ENCODE measurements around the gene TSPAN5.

Gene TSPAN5

DNA sequence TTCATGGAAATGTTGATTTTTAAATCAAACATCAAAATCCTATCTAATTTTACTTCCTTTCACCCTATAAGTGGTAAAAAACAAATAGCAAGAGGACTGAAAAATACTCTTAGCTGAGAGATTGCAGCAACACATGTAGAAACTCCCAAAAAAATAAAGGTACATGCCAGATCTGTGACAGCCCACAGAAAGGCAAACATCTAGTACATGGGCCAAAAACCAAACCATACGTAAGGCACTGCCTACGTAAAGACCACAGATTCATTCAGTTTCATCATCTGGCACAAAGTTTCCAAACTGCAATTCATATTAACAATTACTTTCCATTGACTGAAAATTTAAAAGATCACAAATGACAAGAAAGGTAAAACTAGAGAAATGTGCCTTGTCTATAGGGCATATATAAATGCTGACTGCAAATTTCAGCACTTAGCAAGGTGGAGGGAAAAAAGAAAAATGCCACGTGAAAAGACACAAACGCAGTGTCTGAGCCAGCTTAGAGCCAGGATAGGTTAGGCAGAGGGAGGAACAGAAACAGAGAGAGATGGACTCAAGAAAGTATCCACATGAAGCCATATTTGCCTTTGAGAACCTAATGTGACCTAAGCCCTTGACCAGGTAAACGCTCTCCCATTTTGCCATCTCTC is 88.1 kb downstream of the TSPAN5 start (continued):
- TF ChIP-seq PATZ1 (CRISPR knock-in tag; IDR thresholded peaks at IDR 0.05; ENCODE audit: borderline replicate concordance) = no peak

DNA sequence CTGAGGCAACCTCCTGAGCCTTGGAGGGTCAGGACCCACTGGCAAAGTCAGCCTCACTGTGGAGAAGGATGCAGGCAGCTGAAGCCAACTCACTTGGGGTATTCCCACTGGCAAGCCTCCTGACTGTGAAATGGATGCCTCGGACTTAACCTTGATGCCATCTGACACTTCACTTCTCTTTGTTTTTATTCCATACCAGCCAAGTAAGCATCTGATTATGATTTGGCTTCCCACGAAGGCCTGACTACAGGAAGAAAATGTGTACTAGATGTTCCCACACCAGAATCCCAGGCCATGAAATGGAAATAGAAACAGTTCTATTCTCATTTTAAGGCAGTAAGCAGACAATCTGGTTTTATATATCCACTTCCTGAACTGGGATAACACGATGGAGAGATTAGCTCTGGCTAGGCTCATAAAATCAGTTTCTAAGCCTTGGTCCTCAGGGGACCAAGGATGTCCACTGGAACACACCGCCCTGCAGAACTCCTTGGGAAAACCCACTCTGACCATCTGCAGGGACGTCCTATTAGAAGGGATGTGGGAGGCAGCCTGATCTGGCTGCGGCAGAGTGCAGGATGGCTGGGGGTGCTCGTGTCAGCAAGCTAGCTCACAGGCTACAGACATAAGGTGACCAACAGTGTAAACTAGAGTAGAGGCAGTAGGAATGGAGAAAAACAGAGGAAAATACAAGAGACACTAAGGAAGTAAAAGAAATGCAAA is 89.3 kb downstream of the TSPAN5 start:
- TF ChIP-seq CREB5 (CRISPR knock-in tag; IDR thresholded peaks at IDR 0.05; ENCODE audit: low read depth) = no peak
- no peak for TF ChIP-seq TOX (CRISPR knock-in tag; IDR thresholded peaks at IDR 0.05; ENCODE audit: borderline replicate concordance)
- no peak for TF ChIP-seq GLIS3 (CRISPR knock-in tag; IDR thresholded peaks at IDR 0.05)
- TF ChIP-seq ARNTL (CRISPR knock-in tag; IDR thresholded peaks at IDR 0.05; ENCODE audit: borderline replicate concordance, low read depth) = no peak
- TF ChIP-seq ZNF565 (CRISPR knock-in tag; conservative IDR thresholded peaks at IDR 0.05; ENCODE audit: low read depth) = no peak
- peak; percentile 60 for ATAC-seq

- ATAC-seq = no peak
- TF ChIP-seq ZFP30 (CRISPR knock-in tag; IDR thresholded peaks at IDR 0.05) (no peak), ARNTL (CRISPR knock-in tag; IDR thresholded peaks at IDR 0.05; ENCODE audit: borderline replicate concordance, low read depth) (no peak), BACH2 (CRISPR knock-in tag; IDR thresholded peaks at IDR 0.05; ENCODE audit: borderline replicate concordance) (no peak), CSDC2 (CRISPR knock-in tag; IDR thresholded peaks at IDR 0.05) (no peak), RARB (CRISPR knock-in tag; IDR thresholded peaks at IDR 0.05) (no peak), GLIS3 (CRISPR knock-in tag; IDR thresholded peaks at IDR 0.05) (no peak), ZNF565 (CRISPR knock-in tag; conservative IDR thresholded peaks at IDR 0.05; ENCODE audit: low read depth) (no peak), ESRRG (CRISPR knock-in tag; IDR thresholded peaks at IDR 0.05) (no peak), ZC3H10 (CRISPR knock-in tag; IDR thresholded peaks at IDR 0.05) (no peak), PPARA (CRISPR knock-in tag; IDR thresholded peaks at IDR 0.05; ENCODE audit: borderline replicate concordance) (no peak), PATZ1 (CRISPR knock-in tag; IDR thresholded peaks at IDR 0.05; ENCODE audit: borderline replicate concordance) (no peak), CREB5 (CRISPR knock-in tag; IDR thresholded peaks at IDR 0.05; ENCODE audit: low read depth) (no peak)
- TF ChIP-seq, protein P1, sequence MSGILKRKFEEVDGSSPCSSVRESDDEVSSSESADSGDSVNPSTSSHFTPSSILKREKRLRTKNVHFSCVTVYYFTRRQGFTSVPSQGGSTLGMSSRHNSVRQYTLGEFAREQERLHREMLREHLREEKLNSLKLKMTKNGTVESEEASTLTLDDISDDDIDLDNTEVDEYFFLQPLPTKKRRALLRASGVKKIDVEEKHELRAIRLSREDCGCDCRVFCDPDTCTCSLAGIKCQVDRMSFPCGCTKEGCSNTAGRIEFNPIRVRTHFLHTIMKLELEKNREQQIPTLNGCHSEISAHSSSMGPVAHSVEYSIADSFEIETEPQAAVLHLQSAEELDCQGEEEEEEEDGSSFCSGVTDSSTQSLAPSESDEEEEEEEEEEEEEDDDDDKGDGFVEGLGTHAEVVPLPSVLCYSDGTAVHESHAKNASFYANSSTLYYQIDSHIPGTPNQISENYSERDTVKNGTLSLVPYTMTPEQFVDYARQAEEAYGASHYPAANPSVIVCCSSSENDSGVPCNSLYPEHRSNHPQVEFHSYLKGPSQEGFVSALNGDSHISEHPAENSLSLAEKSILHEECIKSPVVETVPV (CRISPR knock-in tag; IDR thresholded peaks at IDR 0.05) = no peak
These were observed 90.8 kb downstream of the TSPAN5 start for GRCh38 chr4:98567611-98568010.

- ATAC-seq = no peak
- TF ChIP-seq SNAI2 (CRISPR knock-in tag; IDR thresholded peaks at IDR 0.05) (no peak), ISL1 (CRISPR knock-in tag; IDR thresholded peaks at IDR 0.05) (no peak), CREB5 (CRISPR knock-in tag; IDR thresholded peaks at IDR 0.05; ENCODE audit: low read depth) (no peak), BACH2 (CRISPR knock-in tag; IDR thresholded peaks at IDR 0.05; ENCODE audit: borderline replicate concordance) (no peak)
- TF ChIP-seq, protein P2, sequence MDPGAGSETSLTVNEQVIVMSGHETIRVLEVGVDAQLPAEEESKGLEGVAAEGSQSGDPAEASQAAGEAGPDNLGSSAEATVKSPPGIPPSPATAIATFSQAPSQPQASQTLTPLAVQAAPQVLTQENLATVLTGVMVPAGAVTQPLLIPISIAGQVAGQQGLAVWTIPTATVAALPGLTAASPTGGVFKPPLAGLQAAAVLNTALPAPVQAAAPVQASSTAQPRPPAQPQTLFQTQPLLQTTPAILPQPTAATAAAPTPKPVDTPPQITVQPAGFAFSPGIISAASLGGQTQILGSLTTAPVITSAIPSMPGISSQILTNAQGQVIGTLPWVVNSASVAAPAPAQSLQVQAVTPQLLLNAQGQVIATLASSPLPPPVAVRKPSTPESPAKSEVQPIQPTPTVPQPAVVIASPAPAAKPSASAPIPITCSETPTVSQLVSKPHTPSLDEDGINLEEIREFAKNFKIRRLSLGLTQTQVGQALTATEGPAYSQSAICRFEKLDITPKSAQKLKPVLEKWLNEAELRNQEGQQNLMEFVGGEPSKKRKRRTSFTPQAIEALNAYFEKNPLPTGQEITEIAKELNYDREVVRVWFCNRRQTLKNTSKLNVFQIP (CRISPR knock-in tag; IDR thresholded peaks at IDR 0.05; ENCODE audit: borderline replicate concordance, low read depth) = no peak
- TF ChIP-seq, protein P1 (CRISPR knock-in tag; IDR thresholded peaks at IDR 0.05) = no peak
These were observed 91.9 kb downstream of the TSPAN5 start for GRCh38 chr4:98566361-98567008.

Measured in SK-N-SH treated with all-trans-retinoic acid at 6 μM for 48 hours (cell line).